AG08395 (cell line): ENCODE results near the gene SNX17.
"Not testable (repeated sequence)": the region's sequence is repeated elsewhere in the genome, so short reads cannot be mapped to it uniquely, and the experiment has no call there.

Source experiments
- DNase-seq: peaks from one replicate; pipeline ENCODE4 v3.0.0; 2012; ENCODE audit warnings: mixed read lengths, low spot score

Gene SNX17

GRCh38 chr2:27370026-27370815 lies at the start of gene SNX17, which contains the start of gene EIF2B4:
SNX17 (plus strand) TSS chr2:27370616; CDS start chr2:27370744, 128 bp downstream.
EIF2B4 (minus strand) TSS chr2:27370338; CDS start chr2:27370314, 24 bp downstream.
- peak; percentile 97 for DNase-seq

GRCh38 chr2:27320958-27321543 lies 49.4 kb upstream of the SNX17 start:
- peak; percentile 97 for DNase-seq

- DNase-seq = no peak
These were observed 48.1 kb upstream of the SNX17 start for GRCh38 chr2:27322301-27322765.

DNA sequence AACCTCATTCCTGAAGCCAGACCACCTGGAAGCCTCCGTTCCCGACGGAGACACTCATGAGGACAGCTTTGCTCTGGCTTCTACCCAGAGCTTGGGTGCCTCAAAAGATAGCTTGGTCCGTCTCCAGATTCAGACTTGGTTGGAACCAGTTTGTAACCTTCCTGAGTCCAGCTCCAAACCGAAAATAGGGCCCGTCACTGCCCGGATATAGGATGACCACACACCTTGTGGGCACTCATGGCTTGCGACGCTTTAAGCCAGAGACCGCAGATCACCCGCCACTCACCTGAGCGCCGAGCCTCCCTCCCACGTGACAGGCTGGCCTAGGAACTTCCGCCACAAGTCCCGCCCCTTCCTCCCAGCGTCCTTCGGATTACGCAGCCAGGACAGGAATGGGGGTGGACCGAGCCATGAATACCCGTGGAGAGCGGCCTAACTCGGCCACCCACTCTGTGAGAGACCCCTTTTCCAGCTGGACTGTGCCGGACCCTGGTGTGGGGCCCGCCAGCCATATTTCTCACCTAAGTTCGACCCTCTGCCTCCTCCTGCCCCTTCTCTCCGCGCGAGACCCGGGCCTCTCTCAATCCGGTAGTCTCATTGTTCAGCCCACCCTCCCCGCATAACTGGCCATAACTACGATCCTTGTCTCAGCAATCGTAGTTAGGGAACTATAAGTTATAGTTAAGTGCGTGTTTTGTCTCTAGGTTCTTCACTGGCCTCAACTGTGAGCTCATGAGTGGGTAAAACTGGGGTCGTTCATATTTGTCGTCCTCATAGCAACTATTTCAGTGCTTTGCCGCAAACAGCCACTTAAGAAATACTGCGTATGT lies 47.4 kb upstream of the SNX17 start, which contains the start of gene MPV17:
Gene MPV17 (minus strand): TSS at position 332 of the 830 bp plus-strand sequence. CDS start 580 bp downstream, outside the sequence.
- peak; percentile 97 for DNase-seq

DNA sequence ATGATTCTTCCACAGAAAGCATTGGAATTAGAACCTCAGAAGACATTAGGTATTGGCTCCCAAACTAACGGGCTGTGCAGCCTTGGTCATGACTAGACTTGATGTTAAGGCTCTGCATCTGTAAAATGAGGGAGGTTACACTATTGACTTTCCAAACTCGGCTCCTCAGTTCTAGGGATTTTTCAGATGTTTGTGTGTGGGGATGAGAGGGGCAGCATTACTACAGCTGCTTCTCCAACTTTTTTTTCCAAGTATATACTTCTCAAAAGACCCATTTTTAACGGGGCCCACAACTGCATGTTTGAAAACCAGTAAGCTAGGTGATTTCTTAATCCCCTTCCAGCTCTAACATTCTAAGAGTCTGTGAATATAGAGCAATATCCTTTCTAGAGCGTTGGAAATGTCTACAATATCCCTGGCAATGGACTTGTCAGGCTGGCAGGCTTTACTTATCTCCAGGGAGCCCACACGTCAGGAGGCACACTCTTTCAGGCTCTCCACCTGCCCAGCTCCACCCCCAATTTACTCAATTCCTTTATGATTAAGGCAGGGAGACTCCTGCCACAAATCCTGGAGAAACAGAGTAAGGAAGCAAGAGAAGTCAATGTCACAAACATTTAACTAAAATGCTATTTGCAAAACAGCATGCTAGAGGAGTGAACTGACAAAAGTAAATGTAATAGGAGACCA lies 46.7 kb upstream of the SNX17 start:
- DNase-seq = no peak

GRCh38 chr2:27324720-27325119 lies 45.7 kb upstream of the SNX17 start:
- DNase-seq = no peak

- DNase-seq = no peak
These were observed 35.1 kb upstream of the SNX17 start for GRCh38 chr2:27335311-27335710.

DNA sequence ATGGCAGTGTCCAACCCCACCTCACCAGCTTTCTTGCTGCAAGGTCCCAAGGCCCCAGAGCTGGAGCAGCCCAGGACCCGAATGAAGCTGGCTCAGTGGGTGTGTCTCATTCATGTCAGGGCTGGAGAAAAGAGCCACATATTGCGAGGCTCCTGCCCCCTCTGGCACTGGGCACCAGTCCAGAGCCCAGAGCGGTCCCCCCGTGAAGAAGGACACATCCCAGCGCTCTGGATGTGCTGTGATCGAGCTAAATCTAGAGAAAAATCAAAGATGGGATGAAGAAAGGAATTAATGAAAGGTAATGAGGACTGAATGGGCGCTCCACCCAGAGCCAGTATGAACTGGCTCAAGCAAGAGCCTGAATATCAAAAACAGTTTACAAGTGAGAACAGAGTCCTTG lies 34.2 kb upstream of the SNX17 start:
- DNase-seq = no peak

- no peak for DNase-seq
These were observed 22.8 kb upstream of the SNX17 start for GRCh38 chr2:27347641-27348040.

DNA sequence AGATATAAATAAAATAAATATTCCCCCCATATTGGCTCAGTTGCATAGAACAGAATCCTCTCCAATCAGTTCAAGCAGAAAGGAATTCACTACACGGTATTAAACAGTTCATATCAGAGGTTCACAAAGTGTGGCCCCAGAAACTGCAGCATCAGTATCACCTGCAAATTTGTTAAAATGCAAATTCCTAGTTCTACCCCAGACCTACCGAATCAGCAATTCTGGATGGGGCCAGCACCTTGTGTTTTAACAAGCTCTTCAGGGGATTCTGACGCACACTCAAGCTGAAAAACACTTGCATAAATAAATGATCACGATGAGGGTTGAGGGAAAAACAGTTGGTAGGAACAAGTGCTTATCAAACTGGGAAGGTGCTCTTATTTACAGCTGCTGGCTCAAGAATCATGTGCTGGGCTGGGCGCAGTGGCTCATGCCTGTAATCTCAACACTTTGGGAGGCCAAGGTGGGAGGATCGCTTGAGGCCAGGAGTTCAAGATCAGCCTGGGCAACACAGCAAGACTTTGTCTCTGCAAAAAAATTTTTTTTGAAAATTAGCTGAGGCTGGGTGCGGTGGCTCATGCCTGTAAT lies 20.2 kb upstream of the SNX17 start:
- DNase-seq = no peak

- DNase-seq = no peak
These were observed 18.4 kb upstream of the SNX17 start for GRCh38 chr2:27351802-27352598.

DNA sequence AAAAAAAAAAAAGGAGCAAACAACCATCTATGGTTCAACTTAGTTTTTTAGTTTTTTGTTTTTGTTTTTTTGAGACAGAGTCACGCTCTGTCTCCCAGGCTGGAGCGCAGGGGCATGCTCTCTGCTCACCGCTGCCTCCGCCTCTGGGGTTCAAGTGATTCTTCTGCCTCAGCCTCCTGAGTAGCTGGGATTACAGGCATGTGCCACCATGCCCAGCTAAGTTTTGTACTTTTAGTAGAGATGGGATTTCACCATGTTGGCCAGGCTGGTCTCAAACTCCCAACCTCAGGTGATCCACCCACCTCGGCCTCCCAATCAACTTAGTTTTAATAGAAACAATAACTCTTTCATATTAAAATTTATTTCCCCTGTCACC lies 17.0 kb upstream of the SNX17 start:
- DNase-seq = not testable (repeated sequence)

DNA sequence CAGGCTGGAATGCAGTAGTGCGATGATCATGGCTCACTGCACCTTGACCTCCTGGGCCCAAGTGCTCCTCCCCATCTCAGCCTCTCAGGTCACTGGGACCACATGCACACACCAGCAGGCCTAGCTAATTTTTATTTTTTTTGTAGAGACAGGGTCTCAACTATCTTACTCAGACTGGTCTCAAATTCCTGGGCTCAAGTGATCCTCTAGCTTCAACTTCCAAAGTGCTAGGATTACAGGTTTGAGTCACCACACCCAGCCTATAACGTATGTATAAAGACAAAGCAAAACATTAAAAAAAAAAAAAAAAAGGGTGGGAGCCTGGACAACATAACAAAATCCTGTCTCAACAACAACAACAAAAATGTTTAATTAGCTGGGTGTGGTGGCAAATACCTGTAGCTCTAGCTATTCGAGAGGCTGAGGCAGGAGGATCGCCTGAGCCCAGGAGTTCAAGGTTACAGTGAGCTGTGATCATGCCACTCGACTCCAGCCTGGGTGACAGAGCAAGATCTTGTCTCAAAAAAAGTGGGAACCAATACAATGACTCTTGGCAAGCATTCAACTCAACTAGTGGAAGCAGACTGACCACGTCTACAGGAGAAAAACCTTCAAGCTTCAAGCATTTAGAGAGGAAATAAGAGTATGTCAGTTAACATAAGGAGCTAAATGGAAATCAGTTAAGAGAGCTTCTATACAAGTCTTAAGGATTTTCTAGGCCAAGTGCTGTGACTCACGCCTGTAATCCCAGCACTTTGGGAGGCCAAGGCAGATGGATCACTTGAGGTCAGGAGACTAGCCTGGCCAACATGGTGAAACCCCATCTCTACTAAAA lies 16.4 kb upstream of the SNX17 start:
- DNase-seq = no peak

DNA sequence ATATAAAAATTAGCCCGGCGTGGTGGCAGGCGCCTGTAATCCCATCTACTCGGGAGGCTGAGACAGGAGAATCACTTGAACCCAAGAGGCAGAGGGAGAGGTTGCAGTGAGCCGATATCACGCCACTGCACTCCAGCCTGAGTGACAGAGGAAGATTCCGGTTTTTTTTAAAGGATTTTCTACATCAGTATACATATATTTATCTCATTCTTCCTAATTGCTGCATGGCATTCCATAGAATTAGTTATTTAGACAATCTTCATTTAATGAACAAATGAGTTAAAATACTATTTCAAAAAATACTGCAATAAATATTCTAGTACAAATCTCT lies 15.9 kb upstream of the SNX17 start:
- no peak for DNase-seq

DNA sequence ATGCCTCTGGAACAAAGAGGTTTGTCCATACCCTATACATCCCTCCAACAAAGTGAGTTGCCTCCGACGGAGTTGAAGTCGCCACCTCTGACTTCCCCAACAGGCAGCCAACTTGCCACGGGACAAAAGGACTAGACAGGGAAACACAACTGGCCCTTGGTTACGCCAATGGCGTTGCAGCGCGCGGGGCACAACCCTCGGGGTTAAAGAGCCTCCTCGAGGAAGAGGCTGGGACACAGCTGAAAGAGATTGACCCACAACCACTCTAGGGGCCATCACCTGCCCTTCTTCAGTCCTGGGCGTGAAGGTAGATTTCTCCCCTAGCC lies 14.4 kb upstream of the SNX17 start:
- DNase-seq = peak; percentile 65

- peak; percentile 96 for DNase-seq
These were observed 13.8 kb upstream of the SNX17 start, which contains the start of gene GTF3C2 for GRCh38 chr2:27356382-27357181. GTF3C2 (minus strand) TSS chr2:27356764; CDS start chr2:27343554, 13,210 bp downstream.

DNA sequence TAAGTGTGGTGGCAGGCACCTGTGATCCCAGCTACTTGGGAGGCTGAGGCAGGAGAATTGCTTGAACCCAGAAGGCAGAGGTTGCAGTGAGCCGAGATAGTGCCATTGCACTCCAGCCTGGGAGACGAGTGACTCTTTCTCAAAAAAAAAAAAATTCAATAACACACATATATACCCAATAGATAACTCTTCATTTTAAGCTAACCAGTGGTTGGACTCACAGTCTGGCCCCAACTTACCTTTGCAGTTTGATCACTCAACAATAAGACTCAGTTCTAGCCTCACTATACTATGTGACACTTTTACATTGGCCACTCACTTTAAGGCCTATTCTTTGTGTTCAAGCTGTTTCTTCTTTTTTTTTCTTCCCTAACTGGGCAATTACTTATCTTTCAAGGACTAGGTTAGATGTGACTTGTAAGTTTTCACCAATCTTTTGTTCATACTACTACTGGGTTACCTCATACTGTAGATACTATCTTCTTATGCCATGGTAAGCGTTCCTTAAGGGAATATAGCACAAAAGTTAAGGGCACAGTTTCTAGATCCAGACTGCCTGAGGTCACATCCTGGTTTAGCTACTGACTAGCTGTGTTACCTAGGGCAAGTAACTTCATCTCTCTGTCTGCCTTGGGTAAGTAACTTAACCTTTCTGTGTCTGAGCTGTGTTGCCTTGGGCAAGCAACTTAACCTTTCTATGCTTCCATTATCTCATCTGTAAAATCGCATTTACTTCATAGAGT lies 7.6 kb upstream of the SNX17 start:
- no peak for DNase-seq

GRCh38 chr2:27363933-27364332 lies 6.5 kb upstream of the SNX17 start:
- DNase-seq = no peak
